Left renal cortex interstitium (tissue), 4 donors: ENCODE measurements around the gene ZNRF1. TPM values are rescaled to one million over a fixed set of nuclear protein-coding genes. Genes with fewer than 3 reads are reported as not detected.

Experiments
- DNase-seq, 4 donors: peaks; one replicate each; pipeline ENCODE4 v3.0.0-alpha.2; 2013; ENCODE audit warnings: low read depth in 4 of 4, low spot score in 2 of 4, missing footprints in 1 of 4
- polyA plus RNA-seq, 4 donors: library from polyadenylated mRNA; unstranded; fragments of 120-200 nt; gene quantifications; one replicate each; pipeline ENCODE4 v1.2.1, GENCODE V29; 2013; ENCODE audit not compliant: insufficient read length in 4 of 4

Gene ZNRF1
- polyA plus RNA-seq, 4 donors: 31.6 to 38.3 (median 33.0) TPM

GRCh38 chr16:75109732-75110243, 111.0 kb downstream of the ZNRF1 start:
- DNase-seq: no peak

- peak; percentile 74 to 84 (median 76) for DNase-seq
Observed at GRCh38 chr16:75110637-75111513, 112.1 kb downstream of the ZNRF1 start.

GRCh38 chr16:75111514-75111940, 112.7 kb downstream of the ZNRF1 start:
- no peak for DNase-seq

- no peak for DNase-seq
Observed at GRCh38 chr16:75111961-75112733, 113.3 kb downstream of the ZNRF1 start.

- DNase-seq: no peak
Observed at GRCh38 chr16:75112734-75113491, 114.1 kb downstream of the ZNRF1 start.

GRCh38 chr16:75113541-75114121, 114.8 kb downstream of the ZNRF1 start:
- no peak for DNase-seq

GRCh38 chr16:75114179-75114945, 115.5 kb downstream of the ZNRF1 start:
- DNase-seq: no peak

- no peak for DNase-seq
Observed at GRCh38 chr16:75114946-75115825, 116.4 kb downstream of the ZNRF1 start.

- DNase-seq: no peak
Observed at GRCh38 chr16:75116081-75116910, 117.5 kb downstream of the ZNRF1 start, which contains the start of gene LDHD. Gene LDHD, minus strand, starts transcription at chr16:75116780. Its CDS starts 60 bp downstream, at chr16:75116720.

GRCh38 chr16:75116911-75117245, 118.1 kb downstream of the ZNRF1 start:
- no peak for DNase-seq

- DNase-seq: no peak
Observed at GRCh38 chr16:75118943-75119539, 120.2 kb downstream of the ZNRF1 start.

GRCh38 chr16:75120253-75120652, 121.4 kb downstream of the ZNRF1 start:
- no peak for DNase-seq

- DNase-seq: no peak
Observed at GRCh38 chr16:75121949-75122568, 123.2 kb downstream of the ZNRF1 start.

- DNase-seq: no peak
Observed at GRCh38 chr16:75122609-75123008, 123.8 kb downstream of the ZNRF1 start.

- no peak for DNase-seq
Observed at GRCh38 chr16:75127713-75128415, 129.0 kb downstream of the ZNRF1 start.
